HG03135 (cell line): ENCODE measurements around the gene CAPN14.

Source experiments
- ATAC-seq: cut with Tn5 transposase; IDR thresholded peaks from one replicate; pipeline ENCODE4 v1.9.1; 2021; ENCODE audit warnings: mild to moderate bottlenecking, moderate library complexity; ENCODE audit not compliant: unreplicated experiment

The CAPN14 gene

DNA sequence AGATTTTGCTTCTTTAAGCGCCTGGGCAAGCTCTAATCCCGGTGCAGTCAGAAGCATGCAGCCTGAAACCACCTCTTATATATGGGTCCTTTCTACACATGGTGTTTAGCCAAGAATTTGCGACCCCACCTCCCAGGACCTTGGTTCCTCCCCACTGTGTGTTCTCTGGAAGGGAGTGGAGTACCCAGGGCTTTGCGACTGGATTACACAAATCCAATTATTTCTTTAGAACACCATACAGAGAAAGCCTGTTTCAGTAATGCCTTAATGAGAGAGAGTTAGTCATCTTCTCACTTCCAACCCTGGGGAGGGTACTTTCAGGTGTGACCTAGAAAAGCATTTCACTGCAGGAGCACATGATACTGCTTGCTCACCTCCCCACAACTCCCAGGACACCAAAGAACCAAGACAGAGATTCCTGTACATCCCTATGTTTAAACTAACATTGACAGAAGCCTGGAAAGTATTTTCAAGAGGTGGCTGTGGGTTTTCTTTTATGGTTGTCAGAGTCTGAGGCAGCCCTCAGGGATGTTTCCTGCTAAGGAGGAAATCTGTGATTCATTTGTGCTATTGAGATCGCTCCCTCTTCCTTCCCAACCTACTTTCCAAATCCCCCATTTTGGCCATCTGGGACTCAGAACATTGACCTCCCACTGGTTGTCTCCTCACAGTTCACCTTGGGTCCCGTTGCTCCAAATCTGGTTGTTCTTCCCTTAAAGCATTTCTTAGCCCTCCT is at the start of gene CAPN14:
CAPN14 (minus strand) TSS at position 51 of the 736 bp plus-strand sequence. CDS start 12,068 bp downstream, outside the sequence.
- no peak for ATAC-seq

DNA sequence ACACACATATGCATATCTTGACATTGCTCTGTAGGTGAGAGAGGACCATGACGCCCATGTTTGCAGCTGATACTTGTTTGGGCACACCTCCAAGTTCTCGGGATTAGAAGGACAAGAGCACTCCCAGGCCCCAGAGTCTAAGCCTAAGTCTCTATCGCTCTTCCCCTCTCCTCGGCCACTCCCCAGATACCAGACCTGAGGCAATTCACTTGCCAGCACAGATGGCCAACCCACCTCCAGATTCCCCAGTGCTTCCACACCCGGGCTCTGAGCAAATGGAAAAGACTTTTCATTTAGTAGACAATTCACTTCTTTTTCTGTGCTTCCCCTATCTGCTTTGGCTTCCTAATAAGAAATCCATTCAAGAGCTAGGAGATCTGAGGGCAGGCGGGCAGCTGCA is 49.5 kb upstream of the CAPN14 start:
- ATAC-seq, result no peak

DNA sequence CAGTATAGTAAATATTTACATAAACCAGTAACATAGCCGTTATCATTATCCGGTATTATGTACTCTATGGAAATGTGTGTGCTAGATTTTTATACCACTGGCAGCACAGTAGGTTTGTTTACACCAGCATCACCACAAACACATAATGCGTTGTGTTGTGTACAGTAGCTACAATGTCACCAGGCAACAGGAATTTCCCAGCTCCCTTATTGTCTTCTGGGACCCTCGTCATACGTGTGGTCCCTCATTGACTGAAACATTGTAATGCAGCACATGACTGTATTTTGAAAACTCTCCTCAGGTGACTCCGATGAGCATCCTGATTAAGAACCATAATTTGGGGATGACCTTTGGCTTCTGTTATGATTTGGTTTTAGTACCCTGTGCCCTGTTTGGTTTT is 47.9 kb upstream of the CAPN14 start:
- ATAC-seq, result no peak

DNA sequence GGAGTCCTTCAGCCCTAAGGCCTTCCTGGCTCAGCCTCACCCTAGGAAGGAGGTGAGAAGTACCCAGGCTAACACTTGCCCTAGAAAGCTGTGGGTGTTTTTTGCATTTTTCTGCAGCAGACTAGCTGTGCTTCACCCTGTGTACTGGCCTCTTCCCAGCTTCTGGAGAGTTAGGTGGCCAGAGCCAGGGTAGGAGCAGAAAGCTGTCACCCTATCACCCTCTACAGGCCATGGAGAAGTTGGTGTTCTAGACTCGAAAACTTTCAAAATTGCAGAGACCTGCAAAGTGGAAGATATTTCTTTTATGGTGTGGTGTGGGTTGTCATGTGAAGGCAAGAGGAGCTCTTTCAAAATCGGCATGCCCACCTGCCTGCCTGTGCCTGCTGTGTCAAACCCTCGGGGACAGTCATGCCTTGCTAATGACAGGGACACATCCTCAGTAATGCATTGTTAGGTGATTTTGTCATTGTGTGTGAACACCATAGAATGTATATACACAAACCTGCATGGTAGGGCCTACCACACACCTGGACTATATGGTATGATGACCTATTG is 46.4 kb upstream of the CAPN14 start:
- no peak for ATAC-seq

GRCh38 chr2:31260870-31261269 is 43.6 kb upstream of the CAPN14 start:
- ATAC-seq, result no peak

- no peak for ATAC-seq
Measured at GRCh38 chr2:31259075-31259474, 41.8 kb upstream of the CAPN14 start.

- no peak for ATAC-seq
Measured at GRCh38 chr2:31258351-31258750, 41.0 kb upstream of the CAPN14 start.

DNA sequence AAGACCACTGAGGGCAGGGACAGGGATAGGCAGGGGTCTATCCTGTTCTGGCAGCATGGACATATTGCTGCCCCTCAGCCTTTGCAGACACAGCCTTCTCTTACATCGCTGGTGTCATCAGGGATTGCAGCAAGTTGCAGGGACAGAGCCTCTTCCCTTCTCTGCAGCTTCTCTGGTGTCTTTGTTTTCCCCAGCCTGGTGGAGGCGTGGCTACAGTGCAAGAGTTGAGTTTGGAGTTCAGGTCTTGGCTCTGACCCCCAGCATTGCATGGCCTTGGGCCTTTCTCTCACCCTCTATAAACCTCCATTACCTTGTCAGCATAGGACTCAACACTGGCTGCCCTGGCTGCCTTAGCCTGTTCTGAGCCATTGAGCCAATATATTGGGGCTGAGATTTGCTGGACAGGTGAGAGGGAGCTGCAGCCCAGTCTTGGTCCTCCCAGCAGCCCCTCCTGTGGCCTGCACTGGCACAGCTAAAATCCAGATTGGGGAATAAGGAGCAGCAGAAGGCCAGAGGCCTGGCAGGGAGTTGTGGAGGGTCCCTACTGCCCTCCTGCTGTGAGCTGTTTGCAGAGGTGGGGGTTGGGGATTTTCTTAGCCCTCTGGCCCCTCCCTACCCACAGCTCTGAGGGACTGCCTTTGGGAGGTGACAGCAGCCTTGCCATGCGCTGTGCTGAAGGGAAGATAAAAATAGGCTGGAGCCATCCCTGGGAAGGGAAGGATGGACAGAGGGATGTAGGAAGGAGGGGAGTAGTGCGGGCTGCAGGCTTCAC is 39.5 kb upstream of the CAPN14 start:
- ATAC-seq, result peak; percentile 22

DNA sequence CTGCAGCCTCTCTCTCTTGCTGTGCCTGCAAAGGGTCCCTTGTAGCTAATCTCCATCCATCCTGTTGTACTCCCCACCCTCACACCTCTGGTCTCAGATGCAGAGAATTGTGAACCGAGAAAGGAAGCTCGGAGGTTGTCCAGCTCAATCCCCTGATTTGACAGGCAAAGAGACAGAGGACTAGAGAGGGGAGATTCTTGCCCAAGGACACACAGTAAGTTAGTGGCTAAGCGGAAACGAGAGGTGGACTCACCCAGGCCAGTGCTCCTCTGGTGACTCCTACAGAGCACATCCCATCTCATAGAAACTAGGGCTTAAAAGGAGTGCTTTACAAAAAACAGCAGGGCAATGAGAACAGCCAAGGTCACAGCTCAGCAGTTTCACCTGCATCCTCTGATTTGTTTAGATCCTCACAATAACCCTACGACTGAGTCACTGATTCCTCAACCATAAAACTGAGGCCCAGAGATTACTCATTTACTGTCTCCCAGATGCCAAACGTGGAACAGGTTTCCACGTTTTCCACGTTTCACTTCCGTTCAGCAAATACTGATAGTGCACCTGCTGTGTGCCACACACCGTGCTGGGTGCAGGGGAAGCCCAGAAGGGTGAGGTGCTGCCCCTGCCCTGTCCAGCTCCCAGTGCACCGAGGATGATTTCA is 38.7 kb upstream of the CAPN14 start:
- ATAC-seq, result peak; percentile 64

GRCh38 chr2:31254237-31255203 is 37.2 kb upstream of the CAPN14 start:
- no peak for ATAC-seq

DNA sequence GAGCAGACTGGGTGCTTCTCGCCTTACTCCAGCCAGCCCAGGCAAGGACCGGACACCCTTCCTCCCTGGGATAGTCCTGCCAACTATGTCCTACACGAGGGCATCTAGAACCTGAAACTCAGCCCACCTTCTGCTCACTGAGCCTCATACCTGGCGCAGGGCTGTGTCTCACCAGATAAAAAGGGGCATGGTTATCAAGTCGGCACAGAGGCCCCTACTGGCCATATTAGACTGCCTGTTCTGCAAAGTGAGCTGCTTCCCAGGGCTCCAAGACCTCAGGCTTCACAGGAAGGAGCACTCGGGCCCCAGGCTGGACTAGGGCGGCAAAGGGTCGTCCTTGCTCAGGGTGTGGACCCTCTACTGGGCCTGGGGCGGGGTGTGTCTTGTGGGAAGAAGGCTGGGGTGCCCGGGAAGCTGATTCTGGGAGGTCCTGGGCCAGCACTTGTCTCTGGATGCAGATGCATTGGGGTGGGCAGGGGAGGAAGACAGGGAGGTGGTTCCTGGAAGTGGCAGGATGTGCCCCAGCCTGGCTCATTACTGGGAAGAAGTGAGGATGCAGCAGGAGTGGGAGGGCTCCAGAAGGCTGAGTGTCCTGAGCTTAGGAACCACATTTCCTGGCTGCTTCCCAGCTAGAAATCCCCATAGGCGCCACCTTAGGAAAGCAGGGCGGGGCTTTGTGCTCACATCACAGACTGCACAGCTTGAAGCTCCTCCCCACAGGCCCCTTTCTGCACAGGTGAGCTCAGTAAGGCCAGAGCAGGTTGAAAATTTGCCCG is 36.2 kb upstream of the CAPN14 start:
- no peak for ATAC-seq

DNA sequence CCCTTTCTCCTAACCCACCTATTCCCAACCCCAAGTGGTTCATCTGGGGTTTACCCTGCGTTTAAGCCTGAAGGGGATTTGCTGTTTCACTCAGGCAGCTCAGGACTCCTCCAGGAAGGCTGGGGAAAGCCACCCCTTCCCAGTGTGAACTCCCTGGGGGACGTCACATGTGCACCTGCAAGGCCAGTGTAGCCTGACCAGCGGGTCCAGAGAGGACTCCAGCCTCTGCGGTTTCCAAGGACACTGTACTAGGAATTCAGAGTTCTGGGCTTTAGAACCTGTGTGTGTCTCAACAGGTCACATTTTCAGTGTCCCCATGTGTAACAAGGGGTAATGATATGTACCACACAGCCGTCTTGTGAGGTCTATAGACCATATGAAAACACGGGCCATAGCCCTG is 34.5 kb upstream of the CAPN14 start:
- ATAC-seq, result no peak

- no peak for ATAC-seq
Measured at GRCh38 chr2:31251018-31251417, 33.7 kb upstream of the CAPN14 start.

- ATAC-seq, result no peak
Measured at GRCh38 chr2:31249009-31249690, 31.8 kb upstream of the CAPN14 start.

DNA sequence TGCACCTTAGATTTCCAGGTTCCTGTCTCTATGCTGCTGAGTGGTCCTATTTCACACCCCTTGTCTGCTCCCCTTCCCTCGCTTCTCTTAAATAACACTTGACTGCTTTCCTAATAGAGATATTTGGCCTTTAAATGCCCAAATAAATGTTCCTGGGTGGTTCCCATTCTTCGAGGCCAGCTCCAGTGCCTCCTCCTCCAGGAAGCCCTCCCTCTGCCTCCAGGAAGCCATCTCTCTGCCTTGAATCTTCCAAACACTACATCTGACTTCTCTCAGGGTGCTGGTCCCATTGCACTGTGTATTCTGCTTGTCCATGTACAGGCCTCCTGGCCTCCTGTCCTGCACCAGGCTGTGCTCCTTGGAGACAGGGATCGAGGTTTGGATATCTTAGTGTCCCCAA is 30.8 kb upstream of the CAPN14 start:
- ATAC-seq, result no peak

GRCh38 chr2:31247711-31248110 is 30.4 kb upstream of the CAPN14 start:
- no peak for ATAC-seq

DNA sequence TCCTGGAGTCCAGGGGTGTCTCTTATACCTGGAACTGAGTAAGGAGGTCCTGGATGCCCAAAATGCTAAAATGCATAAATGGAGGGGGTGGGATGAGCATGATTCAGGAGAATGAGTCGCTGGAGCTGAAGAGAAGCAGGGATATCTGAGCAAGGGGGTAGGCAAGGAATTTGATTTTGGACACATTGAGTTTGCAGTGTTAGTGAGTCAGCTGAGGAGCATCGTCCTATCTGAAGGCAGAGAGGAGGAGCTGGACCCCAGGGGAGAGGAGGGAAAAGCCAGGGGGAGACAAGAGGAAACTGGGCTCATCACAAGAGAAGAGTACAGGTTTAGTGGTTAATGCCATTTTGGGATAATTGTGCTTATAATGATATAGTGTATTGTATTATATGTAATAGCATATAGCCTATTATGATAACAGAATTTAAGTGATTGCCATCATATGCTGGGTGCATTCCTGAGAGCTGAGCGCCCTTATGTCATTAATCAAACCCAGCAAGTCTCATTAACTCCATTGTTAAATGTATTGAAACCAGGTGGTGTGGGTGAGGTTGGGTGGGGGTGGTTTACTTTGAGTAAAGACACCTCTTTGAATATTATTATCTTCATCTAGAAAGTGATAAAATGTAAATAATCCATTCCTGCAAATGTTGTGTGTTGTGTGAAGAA is 29.0 kb upstream of the CAPN14 start:
- no peak for ATAC-seq

DNA sequence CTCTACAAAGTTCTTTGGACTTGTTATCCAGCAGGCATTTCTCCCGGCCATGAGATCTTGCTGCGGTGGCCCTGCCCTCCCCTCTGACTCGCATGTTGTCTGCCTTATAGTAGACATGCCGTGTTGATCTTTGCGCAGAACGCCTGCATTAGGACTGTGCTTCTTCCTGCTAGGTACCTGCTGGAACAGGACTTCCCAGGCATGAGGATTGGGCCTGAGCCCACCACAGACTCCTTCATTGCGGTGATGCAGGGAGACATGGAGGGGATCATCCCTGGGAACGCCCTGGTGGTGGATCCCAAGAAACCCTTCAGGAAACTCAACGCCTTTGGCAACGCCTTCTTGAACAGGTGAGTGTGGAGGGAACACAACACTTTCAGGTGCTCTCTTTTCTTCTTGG is 26.8 kb upstream of the CAPN14 start:
- no peak for ATAC-seq

DNA sequence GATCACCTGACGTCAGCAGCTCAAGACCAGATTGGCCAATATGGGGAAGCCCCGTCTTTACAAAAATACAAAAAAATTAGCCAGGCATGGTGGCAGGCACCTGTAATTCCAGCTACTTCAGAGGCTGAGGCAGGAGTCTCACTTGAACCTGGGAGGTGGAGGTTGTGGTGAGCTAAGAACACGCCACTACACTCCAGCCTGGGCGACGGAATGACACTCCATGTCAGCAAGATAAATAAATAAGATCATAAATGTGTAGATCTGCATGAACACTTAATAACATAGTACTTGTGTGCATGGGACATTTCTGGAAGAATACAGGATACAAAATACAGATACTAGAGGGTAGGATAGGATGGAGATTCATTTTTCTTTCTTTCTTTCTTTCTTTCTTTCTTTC is 25.7 kb upstream of the CAPN14 start:
- no peak for ATAC-seq
